Measurements from ENCODE around the gene PEX3. TPM values are rescaled to one million over a fixed set of nuclear protein-coding genes. Genes with fewer than 3 reads are reported as not detected.

Gene PEX3
- total and polyA plus RNA-seq, 2 donors (not counting 1 experiment from before 2014, with no cell fraction given) = 9.3 to 23.2 TPM

GRCh38 chr6:143485967-143486366 is 35.4 kb downstream of the PEX3 start:
- Histone ChIP-seq H2AFZ (ENCODE audit: insufficient read depth, low read depth, low read length, poor library complexity, severe bottlenecking) (no peak overlapping the region), H3K27me3 (replicated peaks in 1 of 4; ENCODE audit: control extremely low read depth in 1 of 4, control insufficient read depth in 3 of 4, insufficient read depth in 4 of 4, low read length in 3 of 4) (no peaks in the 10 kb centered on the region), H3K79me2 (ENCODE audit: control insufficient read depth, insufficient read depth, low read length) (no peaks in the 10 kb centered on the region), H3K36me3 (replicated peaks in 1 of 2; ENCODE audit: control extremely low read depth in 1 of 2, control insufficient read depth in 1 of 2, extremely low read depth in 1 of 2, insufficient read depth in 2 of 2, low read length in 1 of 2) (peaks cover 0 to 5% of the 10 kb centered on the region in 2 experiments), H3K4me1 (ENCODE audit: control insufficient read depth in 2 of 2, insufficient read depth in 2 of 2, low read length in 2 of 2) (no peaks in the 10 kb centered on the region), H3K9me3 (ENCODE audit: control extremely low read depth in 1 of 3, control insufficient read depth in 2 of 3, insufficient read depth in 1 of 3, low read length in 2 of 3) (no peaks in the 10 kb centered on the region), H3K27ac (ENCODE audit: low read length in 2 of 2) (no peak overlapping the region), H3K4me3 (ENCODE audit: control extremely low read depth in 1 of 5, extremely low read depth in 1 of 5, insufficient read depth in 1 of 5, low read depth in 2 of 5, low read length in 4 of 5) (no peak overlapping the region), H3K9ac (ENCODE audit: low read length) (no peak overlapping the region), H3K4me2 (replicated peaks; ENCODE audit: low read depth, low read length, poor library complexity, severe bottlenecking) (no peak overlapping the region), H4K20me1 (ENCODE audit: control insufficient read depth, insufficient read depth, low read length, poor library complexity, severe bottlenecking) (no peaks in the 10 kb centered on the region)
- WGBS (ENCODE audit: insufficient coverage) = no CpG with 5 or more reads among the region's 2 CpGs
- Mint-ChIP-seq H3K4me3 (no peak overlapping the region), H3K9me3 (ENCODE audit: insufficient read depth) (no peaks in the 10 kb centered on the region), H3K27ac (no peak overlapping the region), H3K4me1 (no peaks in the 10 kb centered on the region), H3K27me3 (no peaks in the 10 kb centered on the region)
- ATAC-seq (ENCODE audit: low read depth) (no peak), DNase-seq (no peak)
- CTCF ChIA-PET = no interaction called here
- TF ChIP-seq CTCF (IDR thresholded peaks at IDR 0.05) (no peak), EZH2 (IDR thresholded peaks at IDR 0.05; ENCODE audit: borderline replicate concordance, insufficient read depth, low read depth, low read length, poor library complexity, severe bottlenecking) (no peak)
- POLR2A ChIA-PET = no interaction called here
- intact Hi-C loops (cut with micrococcal nuclease) = no loop called here

- Histone ChIP-seq H3K4me1 (ENCODE audit: control insufficient read depth in 2 of 2, insufficient read depth in 2 of 2, low read length in 2 of 2) (no peaks in the 10 kb centered on the region), H2AFZ (ENCODE audit: insufficient read depth, low read depth, low read length, poor library complexity, severe bottlenecking) (no peak overlapping the region), H3K4me2 (replicated peaks; ENCODE audit: low read depth, low read length, poor library complexity, severe bottlenecking) (no peak overlapping the region), H3K9ac (ENCODE audit: low read length) (no peak overlapping the region), H3K27ac (ENCODE audit: low read length in 2 of 2) (no peak overlapping the region), H3K79me2 (ENCODE audit: control insufficient read depth, insufficient read depth, low read length) (no peaks in the 10 kb centered on the region), H3K27me3 (replicated peaks in 1 of 4; ENCODE audit: control extremely low read depth in 1 of 4, control insufficient read depth in 3 of 4, insufficient read depth in 4 of 4, low read length in 3 of 4) (no peaks in the 10 kb centered on the region), H3K4me3 (ENCODE audit: control extremely low read depth in 1 of 5, extremely low read depth in 1 of 5, insufficient read depth in 1 of 5, low read depth in 2 of 5, low read length in 4 of 5) (no peak overlapping the region), H3K36me3 (replicated peaks in 1 of 2; ENCODE audit: control extremely low read depth in 1 of 2, control insufficient read depth in 1 of 2, extremely low read depth in 1 of 2, insufficient read depth in 2 of 2, low read length in 1 of 2) (peaks cover 0 to 5% of the 10 kb centered on the region in 2 experiments), H4K20me1 (ENCODE audit: control insufficient read depth, insufficient read depth, low read length, poor library complexity, severe bottlenecking) (no peaks in the 10 kb centered on the region), H3K9me3 (ENCODE audit: control extremely low read depth in 1 of 3, control insufficient read depth in 2 of 3, insufficient read depth in 1 of 3, low read length in 2 of 3) (no peaks in the 10 kb centered on the region)
- CTCF ChIA-PET = no interaction called here
- POLR2A ChIA-PET = no interaction called here
- no peak for DNase-seq
- H3K27me3 Mint-ChIP-seq = no peaks in the 10 kb centered on the region
- ATAC-seq (ENCODE audit: low read depth) = no peak
- no CpG with 5 or more reads among the region's 3 CpGs for WGBS (ENCODE audit: insufficient coverage)
- TF ChIP-seq EZH2 (IDR thresholded peaks at IDR 0.05; ENCODE audit: borderline replicate concordance, insufficient read depth, low read depth, low read length, poor library complexity, severe bottlenecking) = no peak
- no peak overlapping the region for H3K4me3 Mint-ChIP-seq
- no peak overlapping the region for H3K27ac Mint-ChIP-seq
- H3K9me3 Mint-ChIP-seq (ENCODE audit: insufficient read depth) = no peaks in the 10 kb centered on the region
- no peaks in the 10 kb centered on the region for H3K4me1 Mint-ChIP-seq
- intact Hi-C loops (cut with micrococcal nuclease) = no loop called here
Measured at GRCh38 chr6:143486752-143487151, 36.1 kb downstream of the PEX3 start.
